HG03095 (cell line): ENCODE data around the gene PDZRN4.
"Not testable (repeated sequence)": the region's sequence is repeated elsewhere in the genome, so short reads cannot be mapped to it uniquely, and the experiment has no call there.

Source experiments
- ATAC-seq: cut with Tn5 transposase; IDR thresholded peaks from one replicate; pipeline ENCODE4 v1.9.1; 2021; ENCODE audit warnings: moderate library complexity; ENCODE audit not compliant: unreplicated experiment

Gene PDZRN4

DNA sequence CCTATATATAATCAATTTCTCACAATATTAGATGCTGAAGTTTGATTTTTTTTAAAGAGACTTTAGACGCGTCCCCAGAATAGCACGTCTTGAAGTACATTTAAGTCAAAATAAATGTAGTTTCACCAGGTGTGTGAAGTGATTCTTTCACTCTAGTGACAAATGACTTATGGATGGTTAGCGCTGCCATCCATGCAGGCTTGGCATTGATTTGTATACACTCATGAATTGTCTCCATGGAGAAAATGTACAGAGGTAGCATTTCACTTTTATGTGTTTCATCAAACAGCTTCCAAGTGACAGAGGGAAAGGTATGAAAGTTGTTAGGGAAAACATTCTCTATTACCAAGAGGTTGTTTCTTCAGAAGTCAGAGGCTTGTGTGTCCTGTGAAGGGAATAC, 360.8 kb downstream of the PDZRN4 start:
- no peak for ATAC-seq

DNA sequence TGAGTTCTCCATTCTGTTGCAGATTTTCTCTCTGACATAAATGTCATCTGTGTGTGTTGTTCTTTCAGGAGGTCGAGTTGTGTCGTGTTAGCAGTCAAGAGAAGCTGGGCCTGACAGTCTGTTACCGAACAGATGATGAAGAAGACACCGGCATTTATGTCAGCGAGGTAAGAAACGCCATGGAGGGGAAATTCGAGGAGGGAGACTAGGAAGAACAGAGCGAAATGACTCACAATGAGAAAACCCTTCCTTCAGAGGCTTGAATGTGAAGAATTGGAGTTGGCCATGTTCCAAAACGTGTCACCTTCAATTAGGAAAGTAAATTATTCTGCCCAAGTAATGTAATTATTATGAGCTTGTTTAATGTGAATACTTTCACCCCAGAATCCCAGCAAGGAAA, 364.5 kb downstream of the PDZRN4 start:
- ATAC-seq: no peak

DNA sequence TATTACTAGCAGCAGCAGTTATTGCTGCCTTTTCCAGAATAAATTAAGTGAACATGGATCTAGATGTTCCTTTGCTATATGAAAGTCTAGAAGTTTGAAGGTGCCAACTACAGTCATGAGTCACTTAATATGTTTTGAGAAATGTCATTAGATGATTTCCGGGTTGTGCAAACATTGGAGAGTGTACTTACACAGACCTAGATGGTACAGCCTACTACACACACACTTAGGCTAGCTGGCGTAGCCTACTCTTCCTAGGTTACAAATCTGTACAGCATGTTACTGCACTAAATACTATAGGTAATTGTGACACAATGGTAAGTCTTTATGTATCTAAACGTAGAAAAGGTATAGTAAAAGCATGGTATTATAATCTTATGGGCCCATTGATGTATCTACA, 368.1 kb downstream of the PDZRN4 start:
- no peak for ATAC-seq

DNA sequence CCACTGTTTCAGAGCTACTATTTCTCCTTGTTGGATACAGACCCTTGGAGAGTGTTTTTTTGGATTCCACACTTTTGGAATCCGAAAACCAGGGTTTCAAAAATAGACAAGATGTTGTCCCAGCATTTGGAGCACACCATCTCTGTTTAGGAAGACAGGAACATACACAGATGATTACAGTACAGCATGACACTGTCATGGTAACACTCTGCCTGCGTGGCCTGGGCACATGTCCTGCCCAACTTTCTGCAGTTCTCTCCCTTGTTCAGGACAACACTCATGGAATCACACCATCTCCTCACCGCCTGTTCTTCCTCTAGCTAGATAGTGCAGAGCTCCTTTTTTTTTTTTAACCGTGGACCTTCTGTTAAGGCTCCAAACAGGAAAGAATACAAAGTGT, 369.2 kb downstream of the PDZRN4 start:
- no peak for ATAC-seq

DNA sequence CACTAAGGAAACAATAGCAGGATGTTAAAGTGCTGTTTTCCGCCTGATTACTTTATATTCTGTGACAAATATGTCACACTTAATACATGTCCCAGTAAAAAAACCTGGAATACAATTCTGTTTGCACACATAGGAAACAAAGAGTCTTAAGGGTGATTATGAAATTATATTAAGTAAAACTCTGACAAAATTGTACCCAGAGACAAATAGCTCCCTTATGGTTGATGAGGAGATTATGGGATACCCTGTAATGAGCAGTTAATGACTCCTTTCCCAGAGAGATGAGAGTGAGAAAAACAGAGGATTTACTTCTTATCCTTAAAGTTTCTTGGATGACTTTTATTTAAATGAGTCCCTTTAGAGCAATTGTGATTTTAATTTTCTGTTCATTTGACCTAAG, 370.6 kb downstream of the PDZRN4 start:
- no peak for ATAC-seq

DNA sequence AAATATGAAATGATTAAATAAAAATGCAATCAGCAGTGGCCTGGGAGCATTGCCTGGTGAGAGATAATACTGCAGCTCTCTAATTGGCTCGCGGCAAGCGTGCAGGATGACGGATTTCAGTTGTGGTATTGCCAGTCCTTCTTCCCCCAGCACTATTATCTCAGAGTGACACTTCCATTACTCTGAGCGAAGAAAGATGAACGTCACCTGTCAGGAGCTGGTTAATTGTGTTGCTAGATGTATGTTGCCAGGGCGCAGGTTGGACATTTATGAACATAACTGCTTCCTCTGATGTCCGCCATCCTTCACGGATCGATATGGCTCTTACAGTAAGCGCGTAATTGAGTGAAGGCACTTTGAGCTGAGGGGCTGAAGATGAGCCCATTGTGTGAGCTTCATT, 374.9 kb downstream of the PDZRN4 start:
- no peak for ATAC-seq

DNA sequence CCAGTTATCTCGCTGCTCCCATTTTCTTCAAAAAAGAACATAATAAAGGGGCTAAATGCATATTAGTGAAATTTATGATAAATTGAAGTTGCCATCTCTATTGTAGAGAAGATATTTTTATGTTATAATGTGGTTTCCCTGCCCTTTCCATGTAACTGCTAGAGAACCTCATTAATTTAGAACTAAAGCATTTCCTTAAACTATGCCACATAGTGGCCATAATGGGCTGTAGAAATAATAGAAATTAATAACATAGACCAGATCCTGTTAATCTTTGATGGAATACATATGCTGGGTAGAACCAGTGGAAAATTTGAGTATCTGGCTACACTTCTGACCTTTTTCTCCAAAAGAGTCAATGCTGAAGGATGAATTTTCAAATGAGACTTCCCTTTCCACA, 376.7 kb downstream of the PDZRN4 start:
- no peak for ATAC-seq

DNA sequence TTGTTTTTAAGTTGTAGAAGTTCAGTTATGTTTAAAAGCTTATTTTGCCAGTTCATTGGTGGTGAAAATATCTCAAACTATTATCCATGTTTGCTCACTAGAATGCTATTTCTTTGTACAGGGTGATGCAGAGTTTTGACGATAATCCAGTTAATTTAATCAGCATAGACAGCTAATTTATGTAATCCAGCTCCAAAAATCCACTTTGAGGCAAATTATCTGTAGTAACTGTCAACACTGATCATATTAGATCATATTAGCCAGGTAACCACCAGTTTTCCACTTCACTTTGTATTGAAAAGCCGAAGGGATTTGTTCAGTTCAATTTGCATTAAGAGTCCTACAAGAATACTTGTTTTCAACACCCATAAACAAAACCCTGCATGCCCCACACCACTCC, 378.6 kb downstream of the PDZRN4 start:
- ATAC-seq: no peak

DNA sequence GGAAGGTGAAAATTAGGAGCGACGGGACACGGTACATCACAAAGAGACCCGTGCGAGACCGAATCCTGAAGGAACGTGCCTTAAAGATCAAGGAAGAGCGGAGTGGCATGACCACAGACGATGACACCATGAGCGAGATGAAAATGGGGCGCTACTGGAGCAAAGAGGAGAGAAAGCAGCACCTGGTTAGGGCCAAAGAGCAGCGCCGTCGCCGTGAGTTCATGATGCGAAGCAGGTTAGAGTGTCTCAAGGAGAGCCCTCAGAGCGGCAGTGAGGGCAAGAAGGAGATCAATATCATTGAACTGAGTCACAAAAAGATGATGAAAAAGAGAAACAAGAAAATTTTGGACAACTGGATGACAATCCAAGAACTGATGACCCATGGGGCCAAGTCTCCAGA, 385.3 kb downstream of the PDZRN4 start:
- no peak for ATAC-seq

DNA sequence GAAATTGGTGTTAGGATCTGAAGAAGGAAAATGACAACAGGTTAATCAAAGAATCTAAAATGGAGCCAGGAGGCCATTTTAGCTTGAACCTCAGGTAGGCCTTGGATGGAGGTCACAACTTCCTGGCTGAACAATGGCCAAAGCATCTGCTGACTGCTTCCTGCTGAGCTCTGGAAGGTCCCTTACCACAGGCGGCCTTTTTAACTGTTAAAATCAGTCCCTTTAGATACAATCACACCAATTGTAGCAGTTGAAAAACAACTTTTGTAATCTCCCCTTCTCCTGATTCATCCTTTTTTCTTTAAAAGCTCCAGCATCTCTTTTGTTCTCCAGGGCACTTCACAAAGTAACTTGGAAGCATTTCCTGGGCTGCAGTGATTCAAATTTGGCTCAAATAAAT, 388.8 kb downstream of the PDZRN4 start:
- no peak for ATAC-seq

DNA sequence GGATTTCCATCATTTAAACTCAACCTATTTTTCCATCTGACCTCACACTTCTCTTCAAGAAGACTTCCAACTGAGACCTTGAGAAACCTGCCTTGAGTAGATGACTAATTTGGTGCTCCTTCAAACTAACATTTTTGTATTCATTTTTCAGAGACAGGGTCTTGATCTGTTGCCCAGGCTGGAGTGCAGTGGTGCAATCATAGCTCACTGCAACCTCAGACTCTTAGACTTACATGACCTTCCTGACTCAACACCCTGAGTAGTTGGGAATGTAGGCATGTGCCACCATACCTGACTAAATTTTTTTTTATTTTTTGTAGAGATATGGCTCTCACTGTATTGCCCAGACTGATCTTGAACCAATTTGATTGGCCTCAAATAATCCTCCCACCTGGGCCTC, 389.9 kb downstream of the PDZRN4 start:
- no peak for ATAC-seq

DNA sequence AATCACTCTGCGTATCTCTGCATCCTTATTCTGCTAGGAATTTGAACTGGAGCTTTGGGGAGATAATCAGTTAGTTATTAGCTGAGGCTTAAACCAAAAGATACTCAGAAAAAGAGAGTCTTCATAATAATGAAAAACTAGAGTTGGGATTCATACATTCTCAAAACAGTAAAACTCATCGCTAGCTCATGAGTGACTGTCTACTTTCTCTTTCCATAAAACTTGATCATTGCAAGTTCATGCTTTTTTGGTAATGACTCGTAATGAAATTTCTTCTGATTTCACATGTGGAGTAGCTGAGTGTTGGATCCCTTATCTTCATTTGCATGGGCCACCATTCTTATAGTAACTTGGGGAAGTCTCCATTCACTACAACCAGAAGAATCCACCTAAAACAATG, 397.7 kb downstream of the PDZRN4 start:
- no peak for ATAC-seq

DNA sequence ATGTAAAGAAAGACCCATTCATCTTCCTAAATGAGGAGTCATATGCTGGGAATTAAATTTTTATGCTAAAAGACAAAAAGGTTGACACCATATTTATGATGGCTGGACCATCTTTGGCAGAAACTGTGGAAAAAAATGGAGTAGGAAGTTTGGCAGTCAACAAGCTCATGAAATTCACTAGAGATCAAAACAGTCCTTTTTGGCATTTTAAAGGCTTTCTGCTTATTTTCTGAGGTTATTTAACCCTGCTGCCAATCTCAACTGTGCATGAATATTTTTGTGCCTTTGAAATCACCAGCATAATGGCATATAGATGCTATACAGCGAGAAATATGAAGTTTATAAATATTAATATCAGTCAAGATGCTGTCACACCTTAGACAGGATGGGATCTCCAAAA, 399.5 kb downstream of the PDZRN4 start:
- ATAC-seq: no peak

DNA sequence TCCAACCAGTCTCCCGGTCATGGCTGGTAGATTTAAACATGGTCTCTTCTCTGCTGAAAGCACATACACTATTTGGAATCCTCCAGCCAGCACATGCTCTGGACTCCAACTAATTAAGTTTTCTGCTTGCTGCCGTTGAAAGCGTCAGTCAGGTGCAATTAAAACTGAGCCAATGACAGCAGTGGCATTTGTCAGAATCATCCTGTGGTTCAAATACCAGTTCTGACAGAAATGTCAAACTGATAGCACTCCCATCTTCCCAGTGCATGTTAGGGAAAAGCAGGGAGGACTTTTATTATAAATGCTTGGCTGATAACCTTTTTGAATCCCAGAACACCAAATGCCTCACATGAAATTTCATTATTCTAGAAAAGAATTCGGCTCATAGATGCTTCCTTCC, 401.8 kb downstream of the PDZRN4 start:
- no peak for ATAC-seq

DNA sequence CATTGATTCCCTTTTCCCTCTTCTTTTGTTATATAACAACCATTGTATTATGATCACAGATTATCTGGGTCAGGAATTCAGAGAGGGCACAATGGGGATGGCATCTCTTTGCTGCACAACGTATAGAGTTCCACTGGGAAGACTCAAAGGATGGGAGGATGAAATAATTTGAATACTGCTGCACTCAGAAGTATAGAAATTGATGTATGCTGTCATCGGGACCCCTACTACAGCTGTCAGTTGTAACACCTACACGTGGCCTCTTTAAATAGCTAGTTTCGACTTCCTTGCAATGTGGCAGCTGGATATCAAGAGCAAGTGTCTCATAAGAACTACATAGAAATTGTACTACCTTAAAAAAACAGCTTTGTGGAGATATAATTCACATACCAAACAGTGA, 408.1 kb downstream of the PDZRN4 start:
- ATAC-seq: no peak

DNA sequence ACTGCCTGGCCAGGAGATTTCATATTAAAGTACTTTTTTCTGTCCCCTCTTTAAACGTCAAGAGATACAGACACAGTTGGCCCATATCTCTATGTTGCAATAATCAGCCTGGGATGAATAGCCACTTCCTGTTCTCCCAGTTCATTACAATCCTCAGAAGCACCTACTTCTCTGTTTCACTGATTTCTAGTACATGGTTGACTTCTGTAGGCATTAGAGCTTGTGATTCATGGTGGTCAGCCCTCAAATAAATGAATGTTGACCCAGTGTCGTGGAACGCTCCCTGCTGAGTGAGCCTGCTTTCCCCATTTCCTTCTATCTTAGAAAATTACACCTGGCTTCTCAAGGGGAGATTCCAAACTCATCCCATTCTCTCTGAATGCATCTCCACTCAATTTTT, 416.7 kb downstream of the PDZRN4 start:
- no peak for ATAC-seq

DNA sequence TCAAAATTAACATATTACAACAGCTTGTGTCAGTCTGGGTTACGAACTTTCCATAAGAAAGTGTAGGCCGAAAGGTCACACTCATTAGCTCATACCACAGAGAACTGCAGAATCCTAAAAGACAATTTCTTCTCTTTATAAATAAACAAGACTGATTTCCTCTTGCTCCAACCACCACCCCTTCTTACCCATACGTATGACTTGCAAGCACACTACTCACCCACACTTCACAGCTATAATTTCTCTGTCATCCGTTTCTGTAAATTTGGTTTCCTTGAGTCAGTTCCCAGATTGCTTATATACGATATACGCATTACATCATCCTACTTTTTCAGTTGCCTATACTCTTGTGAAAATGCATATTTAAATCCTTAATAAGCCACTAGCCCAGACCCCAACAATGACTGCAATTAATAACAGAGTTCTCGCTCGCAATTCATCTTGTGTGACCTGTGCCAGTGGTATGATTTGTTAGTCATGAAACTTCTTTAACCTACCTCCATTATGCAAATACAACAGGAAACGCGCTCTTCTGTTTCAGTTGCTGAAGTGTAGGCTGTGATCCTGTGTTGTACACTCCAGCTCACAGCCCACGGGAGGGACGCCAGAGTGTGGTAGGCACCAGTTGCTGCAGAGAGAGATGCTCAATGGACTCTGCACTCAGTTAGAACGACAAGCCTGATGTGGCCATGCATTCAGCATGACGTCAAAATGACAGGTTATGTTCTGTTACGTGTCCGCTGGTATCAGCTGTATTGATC, 417.6 kb downstream of the PDZRN4 start:
- peak; percentile 75 for ATAC-seq

DNA sequence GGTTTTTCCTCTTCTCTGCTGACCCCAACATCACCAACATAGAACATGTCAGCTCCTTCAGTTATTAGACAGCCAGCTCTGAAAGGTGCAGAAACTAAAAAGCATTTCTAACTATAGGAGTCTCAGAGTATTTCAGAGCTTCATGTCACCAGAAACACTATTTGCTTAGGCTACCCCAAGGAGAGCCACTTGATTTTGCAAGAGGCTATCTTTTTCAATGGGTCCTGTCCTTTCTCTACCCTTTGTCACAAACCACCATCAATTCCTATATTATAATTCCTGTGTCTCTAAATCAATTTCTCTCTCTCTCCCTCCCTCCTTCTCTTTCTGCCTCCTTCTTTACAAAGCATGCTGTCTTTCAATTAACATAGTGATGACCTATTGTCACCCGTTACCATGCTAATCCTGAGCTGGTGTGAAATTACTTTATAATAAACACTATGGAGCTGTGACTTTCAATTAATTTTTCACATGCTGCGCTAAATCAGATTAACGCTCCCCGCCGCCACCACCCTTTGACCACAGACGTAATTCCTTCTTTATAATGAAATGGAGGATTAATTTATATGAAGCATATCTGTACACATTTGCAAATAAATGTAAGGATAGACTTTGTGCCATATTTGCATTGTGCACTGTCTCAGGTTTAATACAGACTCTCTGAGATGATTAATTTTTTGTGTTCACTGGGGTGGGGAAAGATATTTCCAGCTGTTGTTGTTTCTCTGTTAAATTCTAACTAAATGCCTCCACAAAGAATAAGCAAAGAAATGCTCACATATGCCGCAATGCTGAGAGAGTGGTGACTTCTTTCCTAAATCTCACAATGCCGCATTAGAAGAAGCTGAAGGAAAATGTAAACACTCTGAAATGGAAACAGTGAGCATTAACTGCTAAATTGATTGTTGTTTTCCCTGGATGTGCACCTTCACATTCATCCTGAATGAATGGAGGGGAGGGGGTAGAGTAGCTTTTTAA, 418.6 kb downstream of the PDZRN4 start:
- no peak for ATAC-seq

DNA sequence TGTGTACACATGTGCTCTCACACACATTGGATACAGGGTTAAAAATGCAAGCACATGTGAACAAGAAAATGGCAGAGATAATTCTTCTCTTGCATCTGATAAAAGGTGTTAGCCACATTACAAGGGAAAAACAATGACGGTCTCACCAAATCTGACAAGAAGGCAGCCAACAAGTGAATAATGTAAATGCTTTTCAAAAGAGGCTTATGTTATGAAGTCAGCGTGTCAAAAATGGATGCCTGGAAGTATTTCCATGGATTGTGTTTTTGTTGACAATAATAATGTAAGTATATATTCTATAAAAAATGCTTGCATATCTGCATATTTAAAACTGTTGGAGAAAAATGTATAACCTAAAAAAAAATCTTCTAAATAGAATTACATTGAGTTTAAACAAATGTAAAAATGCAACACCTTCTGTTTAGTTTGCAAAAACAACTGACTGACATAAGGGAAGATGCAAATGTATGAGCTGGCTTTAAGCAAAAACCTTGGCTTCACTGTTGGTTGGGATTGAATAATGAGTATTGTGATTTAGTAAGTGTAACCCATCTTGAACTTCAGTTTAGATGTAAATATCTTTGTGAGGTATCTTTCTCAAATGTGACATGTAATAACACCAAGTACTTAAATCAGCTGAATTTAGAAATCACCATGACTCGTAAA, 424.9 kb downstream of the PDZRN4 start:
- ATAC-seq: no peak

DNA sequence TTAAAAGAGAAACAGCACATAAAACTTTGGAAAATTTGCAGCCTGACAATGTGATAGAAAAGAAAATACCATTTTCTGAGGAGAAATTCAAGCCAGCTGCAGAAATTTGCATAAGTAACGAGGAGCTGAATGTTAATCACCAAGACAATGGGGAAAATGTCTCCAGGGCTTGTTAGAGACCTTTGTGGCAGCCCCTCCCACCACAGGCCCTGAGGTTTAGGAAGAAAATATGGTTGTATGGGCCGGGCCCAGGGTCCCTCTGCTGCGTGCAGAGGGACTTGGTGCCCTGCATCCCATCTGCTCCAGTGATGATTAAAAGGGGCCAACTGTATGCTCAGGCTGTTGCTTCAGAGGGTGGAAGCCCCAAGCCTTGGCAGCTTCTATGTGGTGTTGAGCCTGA, 427.1 kb downstream of the PDZRN4 start:
- ATAC-seq: not testable (repeated sequence)

DNA sequence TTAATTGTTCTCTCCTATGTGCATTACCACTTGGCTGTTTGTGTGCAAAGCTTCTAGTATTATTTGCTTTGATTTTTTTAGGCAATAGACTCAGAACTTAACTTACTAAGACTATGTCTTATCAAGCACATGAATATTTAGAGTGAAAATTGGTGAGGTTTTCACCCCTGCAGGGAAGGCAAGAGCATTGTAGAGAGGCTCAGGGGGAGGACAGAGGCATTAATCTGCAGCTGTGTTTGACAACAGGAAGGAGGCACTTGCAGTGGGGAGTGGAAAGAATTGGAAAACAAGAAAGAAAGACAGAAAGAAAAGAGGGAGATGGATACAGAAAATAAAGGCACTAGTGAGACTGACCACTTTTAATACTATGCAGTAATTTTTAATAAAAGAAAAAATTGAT, 431.6 kb downstream of the PDZRN4 start:
- no peak for ATAC-seq

DNA sequence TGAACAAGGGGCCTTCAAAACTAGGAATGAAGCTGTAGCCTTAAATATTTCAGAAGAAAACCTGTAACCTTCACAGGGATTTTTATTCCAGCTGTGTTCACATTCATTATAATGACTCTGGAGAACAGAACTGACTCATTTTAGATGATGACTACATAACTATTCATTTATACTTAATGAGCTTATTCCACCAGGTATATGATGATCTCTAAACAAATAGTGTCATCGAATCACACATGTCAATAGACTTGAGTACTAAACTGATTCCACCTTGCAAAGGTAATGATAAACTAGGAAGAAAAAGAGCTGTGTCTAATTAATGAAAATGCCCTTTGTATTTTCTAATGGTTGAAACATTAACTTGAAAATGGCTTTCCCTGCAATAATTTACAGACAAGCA, 433.2 kb downstream of the PDZRN4 start:
- no peak for ATAC-seq
